ENCODE measurements around the gene DNPH1.
A peak's percentile ranks its signal among the peaks of the same experiment; 100 is the strongest.

Gene DNPH1

GRCh38 chr6:43263314-43264178 lies 34.3 kb upstream of the DNPH1 start:
- TF ChIP-seq, protein P1, sequence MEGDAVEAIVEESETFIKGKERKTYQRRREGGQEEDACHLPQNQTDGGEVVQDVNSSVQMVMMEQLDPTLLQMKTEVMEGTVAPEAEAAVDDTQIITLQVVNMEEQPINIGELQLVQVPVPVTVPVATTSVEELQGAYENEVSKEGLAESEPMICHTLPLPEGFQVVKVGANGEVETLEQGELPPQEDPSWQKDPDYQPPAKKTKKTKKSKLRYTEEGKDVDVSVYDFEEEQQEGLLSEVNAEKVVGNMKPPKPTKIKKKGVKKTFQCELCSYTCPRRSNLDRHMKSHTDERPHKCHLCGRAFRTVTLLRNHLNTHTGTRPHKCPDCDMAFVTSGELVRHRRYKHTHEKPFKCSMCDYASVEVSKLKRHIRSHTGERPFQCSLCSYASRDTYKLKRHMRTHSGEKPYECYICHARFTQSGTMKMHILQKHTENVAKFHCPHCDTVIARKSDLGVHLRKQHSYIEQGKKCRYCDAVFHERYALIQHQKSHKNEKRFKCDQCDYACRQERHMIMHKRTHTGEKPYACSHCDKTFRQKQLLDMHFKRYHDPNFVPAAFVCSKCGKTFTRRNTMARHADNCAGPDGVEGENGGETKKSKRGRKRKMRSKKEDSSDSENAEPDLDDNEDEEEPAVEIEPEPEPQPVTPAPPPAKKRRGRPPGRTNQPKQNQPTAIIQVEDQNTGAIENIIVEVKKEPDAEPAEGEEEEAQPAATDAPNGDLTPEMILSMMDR (IDR thresholded peaks at IDR 0.05; ENCODE audit: low read depth, low read length), result peak; percentile 89
- peak; percentile 78 to 79 for DNase-seq (ENCODE audit: low read depth in 2 of 2)
- H3K4me3 ChIP-seq (replicated peaks in 1 of 2; ENCODE audit: low read depth in 2 of 2, low read length in 2 of 2), result no peak overlapping the region

DNA sequence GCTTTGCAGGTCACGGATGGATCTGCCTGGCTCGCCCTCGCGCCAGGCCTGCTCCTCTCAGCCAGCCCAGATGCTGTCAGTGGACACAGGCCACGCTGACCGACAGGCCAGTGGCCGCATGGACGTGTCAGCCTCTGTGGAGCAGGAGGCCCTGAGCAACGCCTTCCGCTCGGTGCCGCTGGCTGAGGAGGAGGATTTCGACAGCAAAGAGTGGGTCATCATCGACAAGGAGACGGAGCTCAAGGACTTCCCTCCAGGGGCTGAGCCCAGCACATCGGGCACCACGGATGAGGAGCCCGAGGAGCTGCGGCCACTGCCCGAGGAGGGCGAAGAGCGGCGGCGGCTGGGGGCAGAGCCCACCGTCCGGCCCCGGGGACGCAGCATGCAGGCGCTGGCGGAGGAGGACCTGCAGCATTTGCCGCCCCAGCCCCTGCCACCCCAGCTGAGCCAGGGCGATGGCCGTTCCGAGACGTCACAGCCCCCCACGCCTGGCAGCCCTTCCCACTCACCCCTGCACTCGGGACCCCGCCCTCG lies 33.6 kb upstream of the DNPH1 start:
- no peak for DNase-seq (ENCODE audit: low read depth in 2 of 2)
- H3K4me3 ChIP-seq (replicated peaks in 1 of 2; ENCODE audit: low read depth in 2 of 2, low read length in 2 of 2), result no peak overlapping the region
- TF ChIP-seq, protein P1 (IDR thresholded peaks at IDR 0.05; ENCODE audit: low read depth, low read length), result no peak

DNA sequence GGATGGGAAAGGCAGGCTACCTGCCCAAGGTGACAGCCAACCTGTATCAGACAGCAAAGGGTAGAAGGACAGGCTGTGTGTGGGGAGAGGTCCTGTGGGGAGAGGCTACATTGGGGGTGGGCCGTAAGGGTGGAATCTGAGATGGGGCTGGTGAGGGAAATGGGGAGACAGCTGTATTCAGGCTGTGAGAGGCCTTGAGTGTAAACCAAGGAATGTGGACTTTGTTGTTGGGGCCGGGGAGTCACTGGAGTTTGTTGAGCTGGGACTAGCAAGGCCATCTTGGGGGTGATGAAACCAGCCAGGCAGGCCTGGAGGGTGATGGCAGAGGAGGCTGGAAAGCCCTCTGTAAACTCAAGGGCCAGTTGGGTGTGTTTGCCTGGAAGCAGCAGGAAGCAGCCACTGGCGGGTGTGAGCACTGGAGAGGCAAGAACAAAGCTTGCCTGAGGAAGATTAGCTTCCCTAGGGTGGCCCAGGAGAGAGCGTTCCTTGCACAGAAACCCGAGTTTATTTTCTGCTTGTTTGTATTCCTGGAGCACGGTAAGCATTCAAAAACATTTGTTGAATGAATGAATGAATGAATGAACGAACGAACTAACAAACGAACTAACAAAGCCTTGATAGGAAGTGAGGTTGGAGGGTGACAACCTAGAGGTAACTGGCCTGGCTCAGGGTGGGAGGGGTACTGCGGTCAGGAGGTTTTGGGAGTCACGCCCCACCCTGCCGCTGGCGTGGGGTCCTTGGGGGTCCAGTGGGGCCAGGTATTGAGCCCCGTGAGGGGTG lies 32.9 kb upstream of the DNPH1 start:
- no peak overlapping the region for H3K4me3 ChIP-seq (replicated peaks in 1 of 2; ENCODE audit: low read depth in 2 of 2, low read length in 2 of 2)
- TF ChIP-seq, protein P1 (IDR thresholded peaks at IDR 0.05; ENCODE audit: low read depth, low read length), result no peak
- DNase-seq (ENCODE audit: low read depth in 2 of 2), result no peak

DNA sequence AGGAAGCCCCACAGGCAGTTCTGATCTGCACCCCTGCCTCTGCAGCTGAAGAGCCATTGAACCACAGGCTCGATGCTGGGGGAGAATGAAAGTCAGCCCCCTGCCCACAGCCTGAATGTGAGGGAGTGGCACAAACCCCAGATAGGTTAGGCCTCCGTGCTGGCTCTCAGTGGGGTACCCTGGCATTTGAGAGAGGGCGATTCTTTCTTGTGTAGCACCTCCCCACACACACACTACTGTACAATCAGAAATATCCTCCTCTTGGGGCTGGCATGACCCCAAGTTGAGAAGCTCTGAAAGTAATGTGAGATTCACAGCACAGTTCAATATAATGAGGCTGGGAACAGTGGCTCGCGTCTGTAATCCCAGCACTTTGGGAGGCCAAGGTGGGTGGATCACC lies 31.9 kb upstream of the DNPH1 start:
- TF ChIP-seq, protein P1 (IDR thresholded peaks at IDR 0.05; ENCODE audit: low read depth, low read length), result no peak
- no peak overlapping the region for H3K4me3 ChIP-seq (replicated peaks in 1 of 2; ENCODE audit: low read depth in 2 of 2, low read length in 2 of 2)
- DNase-seq (ENCODE audit: low read depth in 2 of 2), result no peak

DNA sequence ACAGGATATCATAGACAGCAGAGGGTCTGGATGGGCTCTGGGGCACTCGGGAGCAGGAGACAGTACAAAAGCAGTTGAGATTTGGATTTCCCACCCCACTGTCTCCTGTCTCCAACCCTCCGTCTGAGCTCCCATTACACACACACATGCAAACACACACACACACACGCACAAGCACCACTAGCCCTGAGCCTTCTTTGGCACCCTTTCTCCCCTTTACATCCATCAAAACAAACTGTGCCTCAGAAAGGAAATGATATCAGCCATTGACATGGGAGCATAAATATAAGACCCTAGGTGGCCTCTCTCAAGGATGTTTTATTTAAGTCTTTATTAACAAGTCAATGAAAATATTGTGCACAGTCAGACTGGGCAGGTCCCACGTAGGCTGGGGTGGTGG lies 31.5 kb upstream of the DNPH1 start:
- TF ChIP-seq, protein P1 (IDR thresholded peaks at IDR 0.05; ENCODE audit: low read depth, low read length), result no peak
- DNase-seq (ENCODE audit: low read depth in 2 of 2), result no peak
- H3K4me3 ChIP-seq (replicated peaks in 1 of 2; ENCODE audit: low read depth in 2 of 2, low read length in 2 of 2), result no peak overlapping the region

GRCh38 chr6:43258807-43259686 lies 29.8 kb upstream of the DNPH1 start:
- no peak overlapping the region for H3K4me3 ChIP-seq (replicated peaks in 1 of 2; ENCODE audit: low read depth in 2 of 2, low read length in 2 of 2)
- TF ChIP-seq, protein P1 (IDR thresholded peaks at IDR 0.05; ENCODE audit: low read depth, low read length), result no peak

More at GRCh38 chr6:43258807-43259686, 29.8 kb upstream of the DNPH1 start:
- no peak for DNase-seq (ENCODE audit: low read depth in 2 of 2)
